Adrenal gland (tissue), 12 donors: ENCODE data around the gene FOXK2. TPM values are rescaled to one million over a fixed set of nuclear protein-coding genes. Genes with fewer than 3 reads are reported as not detected.
"Not testable (repeated sequence)": the region's sequence is repeated elsewhere in the genome, so short reads cannot be mapped to it uniquely, and the experiment has no call there.

Experiments
- DNase-seq, 7 donors: peaks; one replicate each; pipeline ENCODE4 v3.0.0-alpha.2; 2019 to 2020
- H3K27ac ChIP-seq, 5 donors: fragments of 200-600 bp; sonication (generic) in 4 of 5; 1 replicate in 3 of 5; 2 replicates in 2 of 5; pipeline versions ENCODE4 v1.5.1 to v1.8.0; 2016 to 2020; ENCODE audit warnings: mild to moderate bottlenecking in 1 of 5
- H3K27me3 ChIP-seq: fragments of 200-600 bp; 2 replicates; pipeline ENCODE4 v1.8.0; 2021
- H3K36me3 ChIP-seq, 2 donors: fragments of 200-600 bp; replicated peaks in 1 of 2; 1 replicate in 1 of 2; 2 replicates in 1 of 2; pipeline versions ENCODE4 v1.5.1 to v1.8.0; 2018 to 2022
- H3K4me1 ChIP-seq, 2 donors: fragments of 200-600 bp; replicated peaks in 1 of 2; 1 replicate in 1 of 2; 2 replicates in 1 of 2; pipeline versions ENCODE4 v1.5.1 to v1.8.0; 2018 to 2021
- H3K4me3 ChIP-seq, 4 donors: fragments of 200-600 bp; sonication (generic) in 3 of 4; one replicate each; pipeline ENCODE4 v1.5.1; 2016 to 2018
- H3K9me3 ChIP-seq, 3 donors: fragments of 200-600 bp; sonication (generic) in 1 of 3; replicated peaks in 1 of 3; 1 replicate in 2 of 3; 2 replicates in 1 of 3; pipeline versions ENCODE4 v1.5.1 to v1.8.0; 2016 to 2021
- CTCF ChIP-seq, 6 experiments: fragments of 450-650 bp in 4 of 6; fragments of 200-600 bp in 2 of 6; sonication (generic) in 1 of 6; IDR thresholded peaks; 1 replicate in 5 of 6; 2 replicates in 1 of 6; pipeline versions ENCODE4 v1.5.1 to v1.8.0; 2016 to 2021; ENCODE audit warnings: antibody characterized with exemption in 6 of 6, mild to moderate bottlenecking in 2 of 6, moderate library complexity in 1 of 6
- POLR2A ChIP-seq, 2 donors: fragments of 450-650 bp; IDR thresholded peaks; one replicate each; pipeline ENCODE4 v1.6.1; 2017; ENCODE audit warnings: antibody characterized with exemption in 2 of 2, mild to moderate bottlenecking in 2 of 2, moderate library complexity in 1 of 2
- WGBS, 4 donors: extraction: QIAGEN DNeasy Blood & Tissue Kit in 2 of 4; methylation state at CpG; one replicate each; pipeline versions ENCODE4 v1.1.5 to v1.1.7; 2013 to 2017; 5-methylcytosine and 5-hydroxymethylcytosine counted together
- intact Hi-C, 2 donors: fragments of 100-400 bp; cut with DNase I; formaldehyde crosslinking; loops; one replicate each; pipeline versions ENCODE4 v1.14.1 to v1.15.0; 2022 to 2023
- polyA plus RNA-seq, 3 donors: library from polyadenylated mRNA; stranded (reverse); fragments of 200-250 nt in 2 of 3; fragments of 350-450 nt in 1 of 3; fragmentation: Illumina TruSeq in 1 of 3; extraction: RNeasy Lipid Tissue Mini Kit (QIAGEN cat#74804) in 1 of 3; gene quantifications; one replicate each; pipeline ENCODE4 v1.2.3, GENCODE V29; 2013 to 2014
- total RNA-seq, 9 donors: library from RNA; depleted of rRNA in 4 of 9; stranded (reverse); fragments of >200 nt in 4 of 9; fragments of 120-200 nt in 1 of 9; fragmentation: NEBNext Ultra II Directional in 1 of 9; extraction: Animal tissue kit (Norgen Biotek cat#: 25700) in 1 of 9; gene quantifications; one replicate each; pipeline versions ENCODE4 v1.1.0 to v1.2.4, GENCODE V29; 2013 to 2023
- donor health status: healthy with polysubstance abuse.
- donor health status: Bipolar disorder and iron deficiency.
- donor health status: DM: yes; HTN: yes; CAD: no.
- donor health status: DM: no; HTN: no; CAD: no.
- donor health status: DM: no; HTN: no; CAD: no.
- donor health status: DM: yes; HTN: yes; CAD: no.

FOXK2 gene
- total and polyA plus RNA-seq, 12 donors, result 30.5 to 138 (median 45.5) TPM

- no peak overlapping the region for H3K4me3 ChIP-seq
- no peak for DNase-seq
- 85 to 96% (median 93%) methylated on average over 6 of the region's 6 CpGs for WGBS, 4 donors
- no peaks in the 10 kb centered on the region for H3K9me3 ChIP-seq
- H3K27me3 ChIP-seq, result no peaks in the 10 kb centered on the region
- H3K36me3 ChIP-seq, result peaks cover 0 to 78% of the 10 kb centered on the region in 2 donors
- TF ChIP-seq POLR2A (IDR thresholded peaks at IDR 0.05) (no peak), CTCF (IDR thresholded peaks at IDR 0.05) (no peak)
- peaks cover 0 to 4% of the 10 kb centered on the region in 2 donors for H3K4me1 ChIP-seq
- intact Hi-C loops, result no loop called here
- no peak overlapping the region for H3K27ac ChIP-seq
These were observed 52.3 kb downstream of the FOXK2 start for GRCh38 chr17:82571855-82572254.

- no peak overlapping the region for H3K4me3 ChIP-seq
- 84 to 94% (median 88%) methylated on average over 11 of the region's 11 CpGs for WGBS, 4 donors
- no peaks in the 10 kb centered on the region for H3K9me3 ChIP-seq
- H3K4me1 ChIP-seq, result peaks cover 9 to 16% of the 10 kb centered on the region in 2 donors
- DNase-seq, result no peak
- H3K36me3 ChIP-seq, result peaks cover 0 to 72% of the 10 kb centered on the region in 2 donors
- intact Hi-C loops, result no loop called here
- TF ChIP-seq CTCF (IDR thresholded peaks at IDR 0.05), result no peak
- no peak for TF ChIP-seq POLR2A (IDR thresholded peaks at IDR 0.05)
- H3K27ac ChIP-seq, result no peak overlapping the region
- H3K27me3 ChIP-seq, result no peaks in the 10 kb centered on the region
These were observed 54.5 kb downstream of the FOXK2 start for GRCh38 chr17:82574041-82574440.

- DNase-seq, H3K9me3 ChIP-seq, H3K4me3 ChIP-seq, H3K27ac ChIP-seq, intact Hi-C loops, H3K27me3 ChIP-seq: not testable (repeated sequence)
- Histone ChIP-seq H3K4me1 (peaks cover 9 to 13% of the 10 kb centered on the region in 2 donors), H3K36me3 (peaks cover 0 to 59% of the 10 kb centered on the region in 2 donors)
- 90 to 98% (median 95%) methylated on average over 13 to 34 of the region's 52 CpGs for WGBS, 4 donors
These were observed 56.2 kb downstream of the FOXK2 start for GRCh38 chr17:82575581-82576221.

- Histone ChIP-seq H3K27me3 (no peaks in the 10 kb centered on the region), H3K27ac (peak overlapping the region in 1 of 5 donors; percentile 31), H3K4me1 (peaks cover 9 to 15% of the 10 kb centered on the region in 2 donors), H3K4me3 (no peak overlapping the region), H3K9me3 (no peaks in the 10 kb centered on the region), H3K36me3 (peaks cover 0 to 43% of the 10 kb centered on the region in 2 donors)
- WGBS, 4 donors, result 81 to 94% (median 92%) methylated on average over 15 to 18 of the region's 18 CpGs
- no peak for DNase-seq
- TF ChIP-seq POLR2A (IDR thresholded peaks at IDR 0.05), result no peak
- no peak for TF ChIP-seq CTCF (IDR thresholded peaks at IDR 0.05)
- intact Hi-C loops, result no loop called here
These were observed 57.8 kb downstream of the FOXK2 start for GRCh38 chr17:82577300-82577699.

- intact Hi-C loops, result not testable (repeated sequence)
- 91 to 100% (median 97%) methylated on average over 1 to 4 of the region's 4 CpGs for WGBS, 4 donors
These were observed 60.4 kb downstream of the FOXK2 start for GRCh38 chr17:82579969-82580368.

More at GRCh38 chr17:82579969-82580368, 60.4 kb downstream of the FOXK2 start:
- Histone ChIP-seq H3K27ac (peak overlapping the region in 1 of 5 donors; percentile 16), H3K36me3 (peaks cover 0 to 31% of the 10 kb centered on the region in 2 donors), H3K4me1 (peaks cover 9 to 15% of the 10 kb centered on the region in 2 donors)
- H3K4me3 ChIP-seq, H3K9me3 ChIP-seq, H3K27me3 ChIP-seq, DNase-seq: not testable (repeated sequence)
